GM18505 (cell line): ENCODE data around the gene SIRT4.

ENCODE experiments used
- ATAC-seq: cut with Tn5 transposase; IDR thresholded peaks from one replicate; pipeline ENCODE4 v1.9.1; 2021; ENCODE audit not compliant: unreplicated experiment
- POLR2A ChIP-seq: IDR thresholded peaks from 4 replicates; pipeline ENCODE4 v1.6.1; 2011; ENCODE audit warnings: borderline replicate concordance; ENCODE audit not compliant: insufficient read depth, insufficient read length; ENCODE audit errors: extremely low read depth

The SIRT4 gene

DNA sequence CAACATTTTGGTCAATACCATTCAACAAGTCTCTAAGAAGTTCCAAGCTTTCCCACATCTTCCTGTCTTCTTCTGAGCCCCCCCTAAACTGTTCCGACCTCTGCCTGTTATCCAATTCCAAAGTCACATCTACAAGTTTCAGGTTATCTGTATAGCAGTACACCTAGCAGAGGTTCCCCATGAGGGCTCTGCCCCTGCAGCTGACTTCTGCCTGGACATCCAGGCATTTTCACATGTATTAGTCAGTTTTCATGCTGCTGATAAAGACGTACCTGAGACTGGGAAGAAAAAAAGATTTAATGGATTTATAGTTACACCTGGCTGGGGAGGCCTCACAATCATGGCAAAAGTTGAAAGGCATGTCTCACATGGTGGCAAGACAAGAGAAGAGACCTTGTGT is 35.6 kb downstream of the SIRT4 start:
- no peak for TF ChIP-seq POLR2A

DNA sequence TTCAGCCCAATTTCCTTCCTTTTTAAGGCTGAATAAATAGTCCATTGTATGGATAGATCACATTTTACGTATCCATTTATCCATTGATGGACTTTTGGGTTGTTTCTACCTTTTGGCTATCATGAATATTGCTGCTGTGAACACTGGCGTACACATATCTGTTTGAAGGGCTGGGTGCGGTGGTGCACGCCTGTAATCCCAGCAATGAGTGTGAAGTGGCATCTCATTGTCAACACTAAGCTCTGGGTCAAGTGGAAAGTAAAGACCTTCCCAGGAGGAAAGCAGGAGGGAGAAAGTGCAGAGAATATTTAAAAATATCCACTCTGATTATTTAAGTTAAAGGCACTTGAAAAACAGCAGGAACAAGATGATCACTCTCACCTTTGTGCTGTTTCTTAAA is 37.1 kb downstream of the SIRT4 start:
- ATAC-seq: no peak
- no peak for TF ChIP-seq POLR2A

More for the DNA sequence above, 35.6 kb downstream of the SIRT4 start:
- no peak for ATAC-seq

DNA sequence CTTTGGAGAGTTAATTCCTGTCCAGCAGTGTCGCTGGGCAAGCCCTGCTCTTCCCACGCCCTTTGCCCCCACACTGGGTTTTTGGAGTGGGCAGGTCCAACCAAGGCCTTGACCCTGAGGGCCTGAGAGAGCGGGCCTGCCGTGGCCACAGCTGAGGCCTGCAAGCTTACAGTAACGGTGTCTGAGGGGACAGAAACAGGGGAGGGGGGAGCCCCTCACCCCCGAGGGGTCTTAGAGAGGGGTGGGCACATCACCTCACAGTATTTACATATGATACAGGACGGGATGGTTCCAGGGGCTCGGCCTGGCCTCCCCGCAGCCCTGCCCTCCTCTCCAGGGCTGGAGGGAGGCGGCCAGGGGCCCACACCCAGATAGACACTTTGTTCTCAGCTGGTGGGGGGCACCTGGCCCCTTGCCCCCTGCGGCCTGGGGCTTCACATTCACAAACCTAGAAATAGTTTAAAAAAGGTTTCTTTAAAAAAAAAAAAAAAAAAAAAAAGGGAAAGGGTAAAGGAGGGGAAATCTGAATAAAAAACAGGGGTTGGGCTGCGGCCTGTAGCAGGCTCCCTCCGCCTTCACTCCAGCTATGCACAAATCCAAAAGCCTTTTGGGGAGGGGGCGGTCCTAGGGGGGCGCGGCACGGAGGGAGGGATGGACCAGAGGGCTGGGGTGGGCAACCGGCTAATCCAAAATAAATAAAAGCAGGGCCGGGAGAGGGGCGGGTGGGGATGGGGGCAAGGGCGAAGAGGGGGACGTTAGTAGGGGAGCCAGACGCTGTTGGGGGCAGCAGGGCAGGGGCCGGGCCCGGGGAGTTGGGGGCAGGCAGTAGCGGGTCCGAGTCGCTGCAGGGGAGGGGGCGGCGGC is 40.3 kb downstream of the SIRT4 start:
- no peak for TF ChIP-seq POLR2A
- no peak for ATAC-seq

DNA sequence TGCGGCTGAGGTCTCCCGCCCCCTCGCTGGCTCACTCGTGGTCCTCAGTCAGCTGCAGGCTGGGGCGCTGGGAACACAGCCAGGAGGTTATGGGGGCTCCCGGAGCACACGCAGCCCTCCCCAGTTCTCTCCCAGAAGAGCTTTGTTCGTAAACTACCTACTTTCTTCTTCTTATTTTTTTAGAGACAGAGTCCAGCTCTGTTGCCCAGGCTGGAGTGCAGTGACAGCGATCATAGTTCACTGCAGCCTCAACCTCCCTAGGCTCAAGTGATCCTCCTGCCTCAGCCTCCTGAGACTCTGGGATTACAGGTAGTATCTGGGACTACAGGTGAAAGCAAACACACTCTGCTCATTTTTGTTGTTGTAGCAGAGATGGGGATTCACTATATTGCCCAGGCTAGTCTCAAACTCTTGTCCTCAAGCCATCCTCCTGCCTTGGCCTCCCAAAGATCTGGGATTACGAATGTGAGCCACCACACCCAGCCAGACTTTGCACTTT is 41.0 kb downstream of the SIRT4 start:
- ATAC-seq: no peak
- no peak for TF ChIP-seq POLR2A

DNA sequence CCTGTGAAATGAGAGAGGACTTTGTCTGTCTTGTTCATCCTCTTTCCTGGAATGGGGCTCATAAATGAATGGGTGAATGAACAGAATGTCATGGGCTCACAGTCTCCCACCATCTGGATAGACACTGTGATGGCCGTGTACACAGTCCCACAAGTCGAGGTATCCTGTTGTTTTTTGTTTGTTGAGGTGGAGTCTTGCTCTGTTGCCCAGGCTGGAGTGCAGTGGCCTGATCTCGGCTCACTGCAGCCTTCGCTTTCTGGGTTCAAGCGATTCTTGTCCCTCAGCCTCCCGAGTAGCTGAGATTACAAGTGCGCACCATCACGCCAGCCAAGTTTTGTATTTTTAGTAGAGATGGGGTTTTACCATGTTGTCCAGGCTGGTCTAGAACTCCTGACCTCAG is 41.6 kb downstream of the SIRT4 start:
- no peak for ATAC-seq
- TF ChIP-seq POLR2A: no peak

DNA sequence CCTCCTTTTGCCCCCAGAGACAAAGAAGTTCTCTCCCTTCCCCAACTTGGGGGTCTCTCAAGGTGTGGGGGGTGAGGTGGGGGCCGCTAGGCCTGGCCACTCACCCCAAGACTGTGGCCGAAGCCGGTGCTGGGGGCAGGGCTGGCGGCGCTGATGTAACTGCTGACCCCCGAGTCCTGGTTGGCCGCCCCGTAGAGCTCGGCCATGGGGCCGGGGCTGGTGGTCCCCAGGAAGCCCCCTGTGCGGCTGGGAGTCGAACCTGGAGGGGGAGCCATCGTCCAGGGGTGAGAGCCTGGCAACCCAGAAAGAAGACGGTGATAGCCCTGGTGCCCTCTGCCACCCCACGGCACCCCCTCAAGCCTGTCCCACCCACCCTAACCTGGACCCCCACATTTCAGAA is 43.9 kb downstream of the SIRT4 start:
- ATAC-seq: no peak
- TF ChIP-seq POLR2A: no peak

DNA sequence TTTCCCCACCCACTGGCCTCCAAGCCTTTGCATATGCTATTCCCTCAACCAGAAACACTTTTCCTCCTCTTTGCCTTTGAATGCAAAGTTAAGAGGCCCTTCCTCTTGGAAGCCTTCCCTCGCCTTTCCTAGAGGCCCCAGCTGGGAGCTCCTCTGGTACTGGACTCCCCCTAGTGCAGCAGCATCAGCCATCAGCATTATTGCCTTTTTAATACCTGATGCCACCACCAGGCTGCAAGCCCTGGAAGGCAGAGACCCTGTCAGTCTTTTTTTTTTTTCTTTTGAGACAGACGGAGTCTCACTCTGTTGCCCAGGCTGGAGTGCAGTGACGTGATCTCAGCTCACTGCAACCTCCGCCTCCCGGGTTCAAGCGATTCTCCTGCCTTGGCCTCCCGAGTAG is 44.6 kb downstream of the SIRT4 start:
- TF ChIP-seq POLR2A: no peak
- ATAC-seq: no peak

DNA sequence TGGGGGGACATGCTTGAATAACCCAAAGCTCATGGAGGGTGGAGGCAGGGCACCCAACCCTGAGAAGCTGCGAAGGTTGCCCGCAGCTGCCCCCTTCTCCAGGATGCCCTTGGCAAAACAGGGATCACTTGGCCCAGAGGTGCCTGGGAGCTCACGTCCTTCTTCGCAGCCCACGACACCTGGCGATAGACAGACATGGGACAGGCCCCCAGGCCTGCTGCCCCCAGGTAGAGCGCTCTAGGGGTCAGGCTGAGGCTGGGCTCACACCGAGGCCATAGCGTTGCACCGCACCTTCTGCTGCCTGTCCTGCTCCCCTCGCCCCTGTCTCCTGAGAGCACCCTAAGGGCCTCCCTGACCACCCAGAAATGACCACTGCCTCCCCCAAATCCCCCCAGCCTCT is 45.6 kb downstream of the SIRT4 start:
- no peak for ATAC-seq
- no peak for TF ChIP-seq POLR2A

DNA sequence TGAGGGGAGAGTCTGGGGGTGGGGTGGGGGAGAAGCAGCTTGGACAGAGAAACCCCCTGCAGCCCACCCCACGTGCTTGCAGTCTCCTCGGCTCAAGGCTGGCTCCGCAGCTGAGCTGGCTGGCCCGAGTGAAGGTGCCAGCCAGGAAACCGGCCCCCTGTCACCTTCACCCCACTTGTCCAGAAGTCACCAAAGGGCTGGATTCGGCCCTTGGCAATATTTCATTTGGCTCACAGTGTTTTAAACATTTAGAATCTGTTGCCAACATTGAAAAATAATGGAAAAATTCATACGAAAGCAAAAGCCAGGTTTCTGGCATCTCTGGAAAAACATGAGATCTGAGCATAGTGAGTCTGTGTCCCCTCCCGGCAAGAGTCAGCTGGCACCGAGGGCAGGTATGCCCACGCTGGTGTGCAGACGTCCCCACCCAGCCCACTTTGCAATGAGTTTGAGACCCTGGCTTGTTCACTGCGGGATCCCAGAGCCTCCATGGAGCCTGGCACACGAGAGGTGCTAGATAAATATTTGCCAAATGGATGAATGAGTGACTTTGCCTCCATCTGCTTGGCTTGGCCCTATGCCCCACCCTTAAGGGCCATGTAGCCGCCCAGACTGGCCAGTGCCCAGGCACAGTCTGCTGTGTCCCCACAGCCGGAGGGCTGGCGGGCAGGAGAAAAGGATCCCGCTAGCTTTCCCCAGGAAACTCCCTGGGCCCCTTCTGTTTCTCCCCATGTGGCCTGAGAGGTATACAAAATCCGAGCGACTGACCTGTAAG is 48.6 kb downstream of the SIRT4 start:
- no peak for TF ChIP-seq POLR2A
- no peak for ATAC-seq

DNA sequence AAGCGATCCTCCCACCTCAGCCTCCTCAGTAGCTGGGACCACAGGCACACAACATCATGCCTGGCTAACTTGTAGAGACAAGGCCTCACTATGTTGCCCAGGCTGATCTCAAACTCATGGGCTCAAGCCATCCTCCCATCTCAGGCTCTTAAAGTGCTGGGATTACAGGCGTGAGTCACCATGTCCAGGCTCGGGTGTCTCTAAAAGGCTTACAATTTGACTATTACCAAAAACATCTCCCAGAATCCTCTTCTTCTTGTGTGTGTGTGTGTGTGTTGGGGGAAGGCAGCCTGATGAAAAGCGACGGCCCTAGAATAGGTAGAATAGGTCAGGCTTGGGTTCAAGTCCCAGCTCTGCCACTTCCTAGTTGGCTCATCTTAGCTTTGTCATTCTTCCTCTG is 50.0 kb downstream of the SIRT4 start:
- no peak for ATAC-seq
- TF ChIP-seq POLR2A: no peak

DNA sequence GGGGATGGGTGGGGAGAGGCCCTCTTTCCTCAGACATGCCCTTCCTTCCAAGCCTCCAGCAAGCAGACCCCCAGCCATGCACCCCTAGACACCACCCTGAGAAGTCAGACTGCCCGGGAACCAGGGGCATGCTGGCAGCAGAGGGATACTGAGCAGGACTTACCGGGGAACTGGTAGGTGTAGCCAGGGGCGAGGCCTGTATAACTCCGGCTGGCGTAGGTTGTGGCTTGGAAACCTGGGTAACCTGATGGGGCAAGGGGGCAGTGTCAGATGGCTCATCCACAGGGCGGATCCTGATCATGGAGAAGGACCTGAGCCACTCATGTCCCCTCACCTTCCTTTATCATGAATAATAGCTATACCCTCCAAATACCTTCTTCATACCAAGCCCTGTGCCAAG is 51.0 kb downstream of the SIRT4 start:
- ATAC-seq: no peak
- TF ChIP-seq POLR2A: no peak

DNA sequence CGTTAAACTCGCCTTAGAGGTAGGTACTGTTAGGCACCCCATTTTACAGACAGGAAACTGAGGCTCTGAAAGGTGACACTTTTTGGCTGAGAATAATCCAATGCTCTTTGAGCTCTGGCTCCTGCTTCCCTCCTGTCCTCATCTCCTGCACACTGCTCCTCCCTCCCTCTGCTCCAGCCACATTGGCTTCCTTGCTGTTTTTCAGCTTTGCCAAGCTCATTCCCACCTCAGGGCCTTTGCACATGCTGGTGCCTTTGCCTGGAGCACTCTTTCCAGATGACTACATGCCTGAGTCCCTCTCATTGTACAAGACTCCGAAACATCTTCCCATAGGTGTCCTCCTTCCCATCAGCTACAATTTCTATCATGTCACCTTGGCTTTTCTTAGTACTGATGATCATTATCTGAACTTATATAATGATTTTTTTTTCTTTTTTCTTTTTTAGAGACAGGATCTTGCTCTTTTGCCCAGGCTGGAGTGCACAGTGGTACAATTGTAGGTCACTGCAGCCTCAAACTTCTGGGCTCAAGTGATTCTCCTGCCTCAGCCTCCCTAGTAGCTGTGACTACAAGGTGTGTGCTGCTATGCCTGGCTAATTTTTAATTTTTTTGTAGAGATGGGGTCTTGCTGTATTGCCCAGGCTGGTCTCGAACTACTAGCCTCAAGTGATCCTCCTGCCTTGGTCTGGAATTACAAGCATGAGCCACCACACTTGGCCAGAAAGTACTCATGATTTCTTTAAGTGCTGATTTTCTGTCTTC is 51.6 kb downstream of the SIRT4 start:
- ATAC-seq: no peak
- no peak for TF ChIP-seq POLR2A

DNA sequence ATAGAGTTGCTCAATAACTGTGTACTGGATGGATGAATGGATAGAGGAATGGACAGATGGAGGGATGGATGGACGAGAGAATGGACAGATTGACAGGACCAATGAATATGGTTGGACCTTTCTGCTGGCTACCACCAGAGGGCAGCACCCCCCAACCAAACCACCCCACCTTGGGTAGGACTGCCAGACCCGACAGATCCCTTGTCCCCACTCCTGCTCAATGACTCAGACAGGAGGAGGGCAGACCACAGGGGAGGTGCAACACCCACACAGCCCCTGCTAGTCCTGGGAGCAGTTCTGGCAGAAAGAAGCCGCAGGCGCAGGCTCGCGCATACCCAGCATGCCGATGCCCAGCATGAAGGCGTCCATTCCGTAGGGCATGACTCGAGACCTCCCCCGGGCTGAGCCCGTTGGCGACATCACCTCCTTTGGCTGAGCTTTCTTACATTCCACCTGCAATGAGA is 54.5 kb downstream of the SIRT4 start:
- ATAC-seq: no peak

DNA sequence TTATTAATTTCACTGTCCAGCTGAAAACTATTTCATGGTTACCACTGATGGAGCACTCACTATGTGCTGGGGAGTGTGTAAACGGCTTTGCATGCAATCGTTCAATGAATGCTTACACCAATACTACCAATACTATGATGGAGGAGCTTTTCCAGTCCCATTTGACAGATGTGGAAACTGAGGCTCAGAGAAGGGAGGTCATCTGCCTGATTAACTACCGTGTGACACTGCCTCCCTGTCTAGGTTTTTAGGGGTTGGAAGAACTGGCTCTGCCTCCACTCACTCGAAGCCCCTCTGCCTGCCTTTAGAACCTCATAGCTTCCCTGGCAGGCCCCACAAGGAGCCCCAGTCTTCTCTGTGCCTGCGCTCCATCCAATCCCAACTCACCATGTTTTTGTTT is 55.0 kb downstream of the SIRT4 start:
- no peak for ATAC-seq
- TF ChIP-seq POLR2A: no peak

More for the DNA sequence above, 54.5 kb downstream of the SIRT4 start:
- no peak for TF ChIP-seq POLR2A
